ENCODE results near the gene SRGAP2. TPM values are rescaled to one million over a fixed set of nuclear protein-coding genes. Genes with fewer than 3 reads are reported as not detected.
"Not testable (repeated sequence)": the region's sequence is repeated elsewhere in the genome, so short reads cannot be mapped to it uniquely, and the experiment has no call there.

SRGAP2 gene
- total and polyA plus RNA-seq, 9 of the 15 experiments (the other 6 are each of a cell fraction or from before 2014, with no cell fraction given): 4.1 to 50.7 (median 15.6) TPM

DNA sequence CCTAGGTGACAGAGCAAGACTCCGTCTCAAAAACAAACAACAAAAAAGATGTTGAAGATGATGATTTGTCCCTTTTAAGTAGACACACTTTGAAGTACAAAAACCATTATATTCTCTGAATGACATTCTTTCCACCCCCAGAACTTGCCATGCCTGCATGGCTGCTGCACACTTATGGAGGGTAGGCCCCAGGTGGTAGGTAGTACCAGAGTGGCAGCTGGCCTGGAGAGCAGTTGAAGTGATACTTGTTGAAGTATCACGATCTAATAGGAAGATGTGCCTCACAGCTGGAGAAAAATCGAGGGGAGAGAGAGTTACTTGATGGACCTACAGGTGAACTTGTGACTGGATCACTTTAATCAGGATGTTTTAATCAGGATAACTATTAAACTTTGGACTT lies 14.9 kb downstream of the SRGAP2 start:
- CTCF ChIA-PET (ENCODE audit: low intra/inter-chr PET ratio); BruUV-seq (replicated peaks): not testable (repeated sequence)

DNA sequence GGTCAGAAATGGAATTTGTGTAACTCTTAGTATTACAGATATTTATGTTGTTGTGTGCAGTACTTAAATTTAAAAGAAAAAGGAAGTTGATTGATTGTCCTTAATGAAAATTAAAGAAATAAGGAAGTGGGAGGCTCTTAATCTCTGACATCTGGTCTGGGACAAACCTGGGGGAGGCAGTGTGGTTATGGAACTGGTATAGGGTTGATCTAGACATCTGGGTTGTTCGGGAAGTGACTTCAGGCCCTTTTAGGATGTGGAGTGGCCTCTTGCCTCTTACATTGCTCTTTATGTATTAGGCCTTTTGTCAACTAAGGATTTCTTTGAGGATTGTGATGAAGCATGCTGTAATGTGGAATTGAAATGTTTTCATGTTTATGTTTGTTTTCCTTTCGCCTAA lies 15.4 kb downstream of the SRGAP2 start:
- CTCF ChIA-PET (ENCODE audit: low intra/inter-chr PET ratio); H2AFZ ChIP-seq (ENCODE audit: low read depth, low read length); H3K4me2 ChIP-seq (ENCODE audit: insufficient read depth, low read length); DNase-seq (ENCODE audit: extremely low read depth in 1 of 4, low spot score in 3 of 4); H3K9me3 ChIP-seq (replicated peaks; ENCODE audit: control insufficient read depth, insufficient read depth, low read depth, low read length); H3K9ac ChIP-seq (ENCODE audit: insufficient read depth in 1 of 2, low read depth in 2 of 2, low read length in 2 of 2); H3K27me3 ChIP-seq (ENCODE audit: control insufficient read depth in 2 of 2, insufficient read depth in 2 of 2, low read length in 2 of 2); H4K20me1 ChIP-seq (replicated peaks; ENCODE audit: control insufficient read depth, insufficient read depth, low read length); H3K79me2 ChIP-seq (ENCODE audit: control insufficient read depth, insufficient read depth, low read length); intact Hi-C loops (cut with micrococcal nuclease); FAIRE-seq; H3K4me1 ChIP-seq (replicated peaks in 1 of 2; ENCODE audit: control insufficient read depth in 2 of 2, insufficient read depth in 2 of 2, low read length in 2 of 2); BruUV-seq (replicated peaks); H3K9me1 ChIP-seq (ENCODE audit: control insufficient read depth, insufficient read depth, low read length); in situ Hi-C loops (cut with MboI); POLR2A ChIA-PET; H3K27ac ChIP-seq (ENCODE audit: extremely low read depth, low read depth, low read length); H3K4me3 ChIP-seq; H3K36me3 ChIP-seq (ENCODE audit: control insufficient read depth, insufficient read depth, low read length): not testable (repeated sequence)
- WGBS (ENCODE audit: insufficient coverage, low coverage, missing lambda C conversion rate): no CpG with 5 or more reads among the region's 2 CpGs
- peak; percentile 75 for ATAC-seq

More for the DNA sequence above, 14.9 kb downstream of the SRGAP2 start:
- H3K27ac ChIP-seq (ENCODE audit: extremely low read depth, low read depth, low read length); FAIRE-seq; in situ Hi-C loops (cut with MboI); H3K4me2 ChIP-seq (ENCODE audit: insufficient read depth, low read length); H3K79me2 ChIP-seq (ENCODE audit: control insufficient read depth, insufficient read depth, low read length); H2AFZ ChIP-seq (ENCODE audit: low read depth, low read length); DNase-seq (ENCODE audit: extremely low read depth in 1 of 4, low spot score in 3 of 4); H3K36me3 ChIP-seq (ENCODE audit: control insufficient read depth, insufficient read depth, low read length); H3K9me3 ChIP-seq (replicated peaks; ENCODE audit: control insufficient read depth, insufficient read depth, low read depth, low read length); ATAC-seq; intact Hi-C loops (cut with micrococcal nuclease); POLR2A ChIA-PET; H3K4me1 ChIP-seq (replicated peaks in 1 of 2; ENCODE audit: control insufficient read depth in 2 of 2, insufficient read depth in 2 of 2, low read length in 2 of 2); H4K20me1 ChIP-seq (replicated peaks; ENCODE audit: control insufficient read depth, insufficient read depth, low read length); H3K4me3 ChIP-seq; H3K9ac ChIP-seq (ENCODE audit: insufficient read depth in 1 of 2, low read depth in 2 of 2, low read length in 2 of 2); H3K27me3 ChIP-seq (ENCODE audit: control insufficient read depth in 2 of 2, insufficient read depth in 2 of 2, low read length in 2 of 2); H3K9me1 ChIP-seq (ENCODE audit: control insufficient read depth, insufficient read depth, low read length): not testable (repeated sequence)
- WGBS (ENCODE audit: insufficient coverage, low coverage, missing lambda C conversion rate): 56% methylated on average over 1 of the region's 3 CpGs

GRCh38 chr1:206219514-206220331 lies 16.4 kb downstream of the SRGAP2 start:
- CTCF ChIA-PET (ENCODE audit: low intra/inter-chr PET ratio); H3K4me3 ChIP-seq; H2AFZ ChIP-seq (ENCODE audit: low read depth, low read length); ATAC-seq; intact Hi-C loops (cut with micrococcal nuclease); POLR2A ChIA-PET; FAIRE-seq; H3K4me2 ChIP-seq (ENCODE audit: insufficient read depth, low read length); in situ Hi-C loops (cut with MboI); H3K36me3 ChIP-seq (ENCODE audit: control insufficient read depth, insufficient read depth, low read length); H3K27ac ChIP-seq (ENCODE audit: extremely low read depth, low read depth, low read length); H3K4me1 ChIP-seq (replicated peaks in 1 of 2; ENCODE audit: control insufficient read depth in 2 of 2, insufficient read depth in 2 of 2, low read length in 2 of 2); H3K27me3 ChIP-seq (ENCODE audit: control insufficient read depth in 2 of 2, insufficient read depth in 2 of 2, low read length in 2 of 2); H3K9ac ChIP-seq (ENCODE audit: insufficient read depth in 1 of 2, low read depth in 2 of 2, low read length in 2 of 2); H4K20me1 ChIP-seq (replicated peaks; ENCODE audit: control insufficient read depth, insufficient read depth, low read length); BruUV-seq (replicated peaks); H3K9me1 ChIP-seq (ENCODE audit: control insufficient read depth, insufficient read depth, low read length); H3K9me3 ChIP-seq (replicated peaks; ENCODE audit: control insufficient read depth, insufficient read depth, low read depth, low read length); H3K79me2 ChIP-seq (ENCODE audit: control insufficient read depth, insufficient read depth, low read length); DNase-seq (ENCODE audit: extremely low read depth in 1 of 4, low spot score in 3 of 4): not testable (repeated sequence)
- 71% methylated on average over 3 of the region's 13 CpGs for WGBS (ENCODE audit: insufficient coverage, low coverage, missing lambda C conversion rate)
